ENCODE results near the gene SLC34A2. TPM values are rescaled to one million over a fixed set of nuclear protein-coding genes. Genes with fewer than 3 reads are reported as not detected.
"Not testable (repeated sequence)": the region's sequence is repeated elsewhere in the genome, so short reads cannot be mapped to it uniquely, and the experiment has no call there.

Gene SLC34A2, protein sequence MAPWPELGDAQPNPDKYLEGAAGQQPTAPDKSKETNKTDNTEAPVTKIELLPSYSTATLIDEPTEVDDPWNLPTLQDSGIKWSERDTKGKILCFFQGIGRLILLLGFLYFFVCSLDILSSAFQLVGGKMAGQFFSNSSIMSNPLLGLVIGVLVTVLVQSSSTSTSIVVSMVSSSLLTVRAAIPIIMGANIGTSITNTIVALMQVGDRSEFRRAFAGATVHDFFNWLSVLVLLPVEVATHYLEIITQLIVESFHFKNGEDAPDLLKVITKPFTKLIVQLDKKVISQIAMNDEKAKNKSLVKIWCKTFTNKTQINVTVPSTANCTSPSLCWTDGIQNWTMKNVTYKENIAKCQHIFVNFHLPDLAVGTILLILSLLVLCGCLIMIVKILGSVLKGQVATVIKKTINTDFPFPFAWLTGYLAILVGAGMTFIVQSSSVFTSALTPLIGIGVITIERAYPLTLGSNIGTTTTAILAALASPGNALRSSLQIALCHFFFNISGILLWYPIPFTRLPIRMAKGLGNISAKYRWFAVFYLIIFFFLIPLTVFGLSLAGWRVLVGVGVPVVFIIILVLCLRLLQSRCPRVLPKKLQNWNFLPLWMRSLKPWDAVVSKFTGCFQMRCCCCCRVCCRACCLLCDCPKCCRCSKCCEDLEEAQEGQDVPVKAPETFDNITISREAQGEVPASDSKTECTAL
- total RNA-seq (2014; rRNA removed; shearing (Covaris generic)) = not detected in 2 replicates

DNA sequence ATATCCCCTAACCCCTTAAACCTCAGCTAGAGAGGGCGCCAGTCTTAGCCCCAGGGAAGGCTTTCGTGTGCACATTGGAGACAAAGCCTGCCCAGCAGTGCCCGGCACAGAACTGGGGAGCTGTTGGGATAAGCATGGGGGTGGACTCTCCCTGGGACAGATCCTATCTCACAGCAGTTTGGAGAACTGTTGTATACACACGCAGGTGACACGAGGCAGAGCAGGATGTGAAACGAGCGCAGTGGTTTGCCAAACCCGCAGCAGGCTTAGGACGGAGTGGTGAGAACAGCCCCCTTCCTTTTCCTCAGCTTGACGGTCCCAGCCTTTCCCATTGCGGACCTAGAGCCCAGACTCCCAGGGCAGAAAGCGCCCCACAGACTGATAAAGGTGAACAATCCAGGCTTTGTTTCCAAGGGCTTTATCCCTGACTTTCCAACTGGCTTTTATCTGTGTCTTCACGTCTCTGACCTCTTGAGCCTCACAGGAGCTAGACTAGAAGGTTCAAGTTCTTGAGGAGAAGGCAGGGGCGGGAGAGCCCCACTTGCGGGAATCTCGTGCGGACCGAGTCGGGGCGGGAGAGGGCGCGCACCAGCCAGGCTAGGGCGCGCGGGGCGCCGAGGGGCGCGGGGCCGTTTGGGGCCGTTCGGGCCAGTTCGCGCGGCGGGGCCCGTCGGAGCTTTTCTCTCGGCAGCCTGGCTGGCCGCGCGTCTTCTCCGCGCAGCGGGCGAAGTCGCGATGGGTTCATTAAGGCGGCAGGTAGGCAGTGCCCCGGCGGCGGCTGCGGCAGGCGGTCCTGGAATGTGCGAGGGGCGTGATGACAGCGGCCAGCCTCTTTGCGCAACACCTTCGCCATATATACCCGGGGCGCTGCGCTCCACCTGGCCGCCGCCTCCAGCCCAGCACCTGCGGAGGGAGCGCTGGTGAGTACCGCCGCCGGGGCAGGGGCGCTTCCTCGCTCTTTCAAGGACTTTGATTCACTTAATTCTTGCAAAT lies at the start of gene SLC34A2:
Gene SLC34A2, plus strand, starts transcription at position 881 of the 993 bp plus-strand sequence. CDS start 6,650 bp downstream, outside the sequence.
- no peak for DNase-seq (ENCODE audit: low read depth)

DNA sequence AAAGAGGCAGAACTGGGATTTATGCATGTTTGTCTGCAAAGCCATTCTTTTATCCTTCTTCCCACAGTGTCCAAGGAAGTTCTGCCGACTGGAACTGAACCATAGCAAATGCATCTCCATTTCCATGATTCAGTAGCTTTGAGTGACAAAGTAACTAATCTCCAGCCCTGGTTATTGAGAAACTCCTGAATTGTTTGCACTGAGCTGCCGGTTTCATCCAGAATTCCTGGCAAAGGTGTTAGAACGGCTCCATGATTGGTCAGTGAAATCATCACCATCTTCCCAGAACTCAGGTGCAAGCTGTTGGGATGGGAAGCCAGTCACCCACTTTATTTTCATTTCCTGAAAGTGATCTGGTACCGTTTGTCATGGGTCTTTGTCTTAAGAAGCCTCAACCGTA lies 47.0 kb upstream of the SLC34A2 start:
- DNase-seq (ENCODE audit: low read depth) = no peak

DNA sequence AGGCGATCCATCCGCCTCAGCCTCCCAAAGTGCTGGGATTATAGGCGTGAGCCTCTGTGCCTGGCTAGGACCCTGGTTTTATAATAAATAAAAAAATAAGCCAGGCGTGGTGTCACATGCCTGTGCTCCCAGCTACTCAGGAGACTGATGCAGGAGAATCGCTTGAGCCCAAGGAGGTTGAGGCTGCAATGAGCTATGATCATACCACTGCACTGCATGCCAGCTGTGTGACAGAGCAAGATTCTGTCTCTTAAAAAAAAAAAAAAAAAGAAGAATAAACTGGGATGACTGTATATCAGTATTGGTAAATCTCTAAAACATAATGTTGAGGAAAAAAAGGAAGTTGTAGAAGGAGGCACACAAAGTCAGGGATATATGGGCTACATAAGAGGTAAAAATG lies 45.7 kb upstream of the SLC34A2 start:
- no peak for DNase-seq (ENCODE audit: low read depth)

- not testable (repeated sequence) for DNase-seq (ENCODE audit: low read depth)
Observed at GRCh38 chr4:25613613-25614012, 42.0 kb upstream of the SLC34A2 start.

DNA sequence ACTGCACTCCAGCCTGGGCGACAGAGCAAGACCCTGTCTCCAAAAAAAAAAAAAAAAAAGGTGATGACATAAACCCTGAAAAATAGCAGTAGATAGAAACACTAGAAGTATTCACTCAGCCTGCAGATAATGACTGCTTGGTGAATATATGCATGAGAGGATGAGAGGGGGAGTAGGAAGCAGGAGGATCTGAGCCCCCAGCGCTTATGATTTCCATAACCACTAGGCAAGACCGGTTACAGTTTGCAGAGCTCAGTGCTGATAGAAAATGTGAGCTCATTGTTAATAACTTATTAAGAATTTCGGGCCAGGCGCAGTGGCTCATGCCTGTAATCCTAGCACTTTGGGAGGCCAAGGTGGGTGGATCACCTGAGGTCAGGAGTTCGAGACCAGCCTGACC lies 40.8 kb upstream of the SLC34A2 start:
- no peak for DNase-seq (ENCODE audit: low read depth)

- DNase-seq (ENCODE audit: low read depth) = no peak
Observed at GRCh38 chr4:25621027-25621930, 34.4 kb upstream of the SLC34A2 start.

- no peak for DNase-seq (ENCODE audit: low read depth)
Observed at GRCh38 chr4:25624616-25625015, 31.0 kb upstream of the SLC34A2 start.

DNA sequence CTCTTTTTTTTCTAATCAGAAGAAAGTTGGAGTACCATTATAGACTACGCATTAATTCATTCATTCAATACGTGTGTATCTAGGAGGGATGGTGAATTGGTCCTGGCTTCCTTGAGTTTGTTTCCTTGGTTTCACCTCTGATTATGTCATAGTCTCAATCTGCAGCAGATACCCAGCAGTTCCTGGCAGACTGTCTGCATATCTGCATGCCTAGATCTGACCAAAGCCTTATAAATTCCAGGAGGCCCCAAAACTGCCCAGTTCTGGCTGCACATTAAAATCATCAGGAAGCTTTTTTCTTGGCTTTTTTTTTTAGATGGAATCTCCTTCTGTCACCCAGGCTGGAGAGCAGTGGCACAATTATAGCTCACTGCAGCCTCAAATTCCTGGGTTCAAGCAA lies 27.2 kb upstream of the SLC34A2 start:
- no peak for DNase-seq (ENCODE audit: low read depth)

DNA sequence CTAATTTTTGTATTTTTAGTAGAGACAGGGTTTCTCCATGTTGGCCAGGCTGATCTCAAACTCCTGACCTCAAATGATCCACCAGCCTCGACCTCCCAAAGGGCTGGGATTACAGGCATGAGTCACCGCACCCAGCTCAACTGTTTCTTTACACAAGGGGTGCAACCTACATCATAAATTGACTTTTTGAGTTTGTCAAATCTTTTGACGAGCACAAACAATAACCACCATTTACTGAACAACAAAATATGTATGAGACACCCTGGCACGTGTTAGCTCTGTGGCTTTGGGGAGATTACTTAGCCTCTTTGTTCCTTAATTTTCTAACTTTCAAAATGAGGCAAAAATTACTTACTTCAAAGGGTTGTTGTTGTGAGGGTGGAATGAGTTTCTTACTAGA lies 23.5 kb upstream of the SLC34A2 start:
- peak; percentile 3 for DNase-seq (ENCODE audit: low read depth)

DNA sequence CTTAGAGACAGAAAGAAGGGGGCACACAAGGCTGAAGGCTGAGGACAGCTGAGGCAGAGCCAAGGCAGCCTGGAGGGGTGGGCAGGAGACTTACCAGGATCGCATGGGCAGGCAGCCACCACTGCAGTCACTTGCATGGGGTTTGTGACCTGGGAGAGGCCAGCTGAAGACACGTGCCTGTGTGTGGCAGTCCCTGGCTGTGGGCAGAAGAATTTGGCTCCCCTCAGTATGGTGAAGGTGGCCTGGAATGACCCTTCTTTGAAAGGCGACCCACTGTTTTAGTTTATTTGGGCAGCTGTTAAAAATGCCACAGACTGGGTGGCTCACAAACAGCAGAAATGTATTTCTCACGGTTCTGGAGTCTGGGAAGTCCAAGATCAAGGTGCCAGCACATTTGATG lies 22.1 kb upstream of the SLC34A2 start:
- DNase-seq (ENCODE audit: low read depth) = no peak

DNA sequence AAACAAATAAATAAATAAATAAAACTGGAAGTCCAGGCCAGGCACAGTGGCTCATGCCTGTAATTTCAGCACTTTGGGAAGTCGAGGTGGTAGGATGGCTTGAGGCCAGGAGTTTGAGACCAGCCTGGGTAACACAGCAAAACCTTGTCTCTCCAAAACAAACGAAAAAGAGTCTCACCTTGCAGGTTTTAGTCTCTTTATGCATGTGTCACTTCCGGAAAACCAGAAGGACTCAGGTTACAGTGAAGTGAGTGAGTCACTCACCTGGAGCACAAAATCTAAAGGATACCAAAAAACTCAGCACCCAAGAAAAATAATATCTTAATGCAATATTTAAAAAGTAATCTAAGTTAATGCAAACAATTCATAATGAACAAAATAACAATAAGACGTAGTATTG lies 20.1 kb upstream of the SLC34A2 start:
- no peak for DNase-seq (ENCODE audit: low read depth)

GRCh38 chr4:25637581-25638220 lies 17.9 kb upstream of the SLC34A2 start:
- no peak for DNase-seq (ENCODE audit: low read depth)

GRCh38 chr4:25638221-25638601 lies 17.4 kb upstream of the SLC34A2 start:
- no peak for DNase-seq (ENCODE audit: low read depth)

DNA sequence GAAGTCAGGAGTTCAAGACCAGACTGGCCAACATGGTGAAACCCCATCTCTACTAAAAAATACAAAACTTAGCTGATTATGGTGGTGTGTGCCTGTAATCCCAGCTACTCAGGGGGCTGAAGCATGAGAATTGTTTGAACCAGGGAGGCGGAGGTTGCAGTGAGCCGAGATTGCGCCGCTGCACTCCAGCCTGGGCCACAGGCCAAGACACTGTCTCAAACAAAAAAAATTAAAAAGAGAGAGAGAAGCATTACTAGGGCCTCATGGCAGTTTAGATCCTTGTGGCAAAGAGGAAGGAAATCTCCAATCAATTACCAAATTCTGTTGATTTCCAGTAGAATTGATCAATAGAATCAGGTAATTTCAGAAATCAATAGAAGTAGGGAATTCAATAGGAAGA lies 16.8 kb upstream of the SLC34A2 start:
- no peak for DNase-seq (ENCODE audit: low read depth)

DNA sequence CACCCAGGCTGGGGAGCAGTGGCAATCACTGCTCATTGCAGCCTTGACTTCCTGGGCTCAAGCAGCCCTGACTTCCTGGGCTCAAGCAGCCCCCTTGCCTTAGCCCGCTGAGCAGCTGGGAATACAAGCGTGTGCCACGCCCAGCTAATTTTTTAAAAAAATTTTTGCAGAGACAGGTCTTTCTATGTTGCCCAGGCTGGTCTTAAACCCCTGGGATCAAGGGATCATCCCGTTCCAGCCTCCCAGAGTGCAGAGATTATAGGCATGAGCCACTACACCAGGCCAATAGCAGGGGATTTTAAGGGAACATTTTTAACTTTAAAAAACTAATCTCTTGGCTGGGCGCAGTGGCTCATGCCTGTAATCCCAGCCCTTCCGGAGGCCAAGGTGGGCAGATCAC lies 5.3 kb upstream of the SLC34A2 start:
- DNase-seq (ENCODE audit: low read depth) = no peak

DNA sequence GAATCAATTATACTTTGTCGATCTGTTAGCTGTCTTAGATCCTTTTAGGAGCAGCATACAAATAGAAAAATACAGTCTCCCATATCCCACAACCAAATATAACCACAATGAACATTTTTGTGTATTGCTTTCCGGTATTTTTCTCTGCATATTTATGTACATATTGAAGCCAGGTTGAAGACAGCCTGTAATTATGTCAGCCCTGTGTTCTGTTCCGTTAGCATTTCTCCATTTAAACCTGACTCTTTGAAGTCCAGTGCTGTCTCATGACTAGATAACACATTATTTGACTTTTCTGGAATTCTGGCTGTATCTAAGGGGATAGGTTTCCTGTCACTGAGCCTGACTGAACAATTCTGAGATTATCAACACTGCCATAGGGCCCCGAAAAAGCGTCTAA lies 4.0 kb upstream of the SLC34A2 start:
- no peak for DNase-seq (ENCODE audit: low read depth)

- no peak for DNase-seq (ENCODE audit: low read depth)
Observed at GRCh38 chr4:25654031-25654970, 1.4 kb upstream of the SLC34A2 start.

DNA sequence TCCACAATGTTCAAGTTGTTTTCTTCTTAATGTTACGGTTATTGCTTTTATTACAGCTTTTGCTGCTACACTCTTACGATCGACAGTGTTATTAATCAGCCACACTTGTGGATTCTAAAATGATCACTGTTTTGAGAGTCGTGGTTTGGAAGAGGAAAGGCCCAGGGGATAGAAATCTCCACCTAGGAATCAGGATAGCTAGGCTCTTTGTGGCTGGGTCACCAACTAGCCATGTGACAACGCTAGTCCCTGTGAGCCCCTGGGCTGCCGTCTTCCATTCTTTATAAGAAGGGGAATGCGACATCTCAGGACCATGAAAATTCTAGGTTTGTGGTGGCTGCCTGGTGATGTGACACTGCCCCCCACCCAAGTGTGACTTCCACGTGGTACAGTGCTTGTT lies 380 bp downstream of the SLC34A2 start:
- DNase-seq (ENCODE audit: low read depth) = no peak

GRCh38 chr4:25658357-25658771 lies 2.7 kb downstream of the SLC34A2 start:
- no peak for DNase-seq (ENCODE audit: low read depth)

Measured in RPMI7951 (cell line).